GM12878 (cell line): ENCODE measurements around the gene THUMPD3. TPM values are rescaled to one million over a fixed set of nuclear protein-coding genes. Genes with fewer than 3 reads are reported as not detected.

ENCODE experiments used
- ATAC-seq: fragments of 200-7000 bp; cut with Tn5 transposase; 3 replicates; pipeline ENCODE4 v1.9.1; 2020; ENCODE audit warnings: mild to moderate bottlenecking, moderate library complexity
- BruUV-seq: library from RNA; stranded (reverse); fragments of 400-500 nt; replicated peaks from 2 replicates; lab custom pipeline; 2021; lab: Mats Ljungman, UMichigan
- CTCF ChIA-PET: fragments of 300-600 bp; sonication (Branson Sonifier 250); formaldehyde crosslinking; extraction: SDS; loops from one replicate; lab custom pipeline; 2021; ENCODE audit warnings: inconsistent platforms; lab: Yijun Ruan, JAX
- POLR2A ChIA-PET: fragments of 350-600 bp; formaldehyde crosslinking; extraction: SDS; loops from one replicate; lab custom pipeline; 2021; ENCODE audit warnings: inconsistent platforms; lab: Charles Lee
- RAD21 ChIA-PET: fragments of 300-600 bp; sonication (Branson Sonifier 250); formaldehyde crosslinking; loops from one replicate; lab custom pipeline; 2023; ENCODE audit warnings: antibody characterized with exemption; ENCODE audit not compliant: unreplicated experiment; lab: Charles Lee
- SMC1A ChIA-PET: fragments of 300-600 bp; sonication (Branson Sonifier 250); formaldehyde crosslinking; loops from one replicate; lab custom pipeline; 2023; ENCODE audit not compliant: unreplicated experiment, uncharacterized antibody; lab: Charles Lee
- DNase-seq: peaks from one replicate; pipeline ENCODE4 v3.0.0-alpha.2; 2011; ENCODE audit warnings: low read depth, low spot score
- FAIRE-seq: peaks from 3 replicates; lab custom pipeline; 2011; peaks lifted over from hg19 to GRCh38; lab: Jason Lieb, UNC
- H2AFZ ChIP-seq: 2 replicates; pipeline ENCODE4 v1.6.0; 2011; ENCODE audit warnings: low read depth, low read length, control low read depth; ENCODE audit not compliant: control insufficient read depth
- H3K27ac ChIP-seq: 2 replicates; pipeline ENCODE4 v1.5.1; 2011; ENCODE audit warnings: control low read depth; ENCODE audit not compliant: control insufficient read depth, insufficient read depth
- H3K27me3 ChIP-seq, 2 experiments: replicated peaks in 1 of 2; 2 replicates each; pipeline versions ENCODE4 v1.6.0 to v1.6.1; 2011; ENCODE audit warnings: low read length in 1 of 2; ENCODE audit not compliant: control insufficient read depth in 2 of 2, insufficient read depth in 2 of 2
- H3K36me3 ChIP-seq, 2 experiments: 2 replicates each; pipeline ENCODE4 v1.5.1; 2011; ENCODE audit warnings: low read length in 1 of 2; ENCODE audit not compliant: control insufficient read depth in 2 of 2, insufficient read depth in 2 of 2
- H3K4me1 ChIP-seq: 2 replicates; pipeline ENCODE4 v1.6.1; 2011; ENCODE audit warnings: mild to moderate bottlenecking, low read length, moderate library complexity, mixed read lengths; ENCODE audit not compliant: control insufficient read depth, insufficient read depth
- H3K4me2 ChIP-seq: 2 replicates; pipeline ENCODE4 v1.6.0; 2011; ENCODE audit warnings: control low read depth; ENCODE audit not compliant: control insufficient read depth, insufficient read depth
- H3K4me3 ChIP-seq: fragments of 200-600 bp; sonication (generic); 2 replicates; pipeline ENCODE4 v1.5.1; 2016
- H3K79me2 ChIP-seq: 2 replicates; pipeline ENCODE4 v1.6.0; 2011; ENCODE audit warnings: low read length; ENCODE audit not compliant: control insufficient read depth, insufficient read depth
- H3K9ac ChIP-seq: 2 replicates; pipeline ENCODE4 v1.8.0; 2011; ENCODE audit warnings: low read length, control low read depth, mixed read lengths; ENCODE audit not compliant: control insufficient read depth, insufficient read depth
- H3K9me3 ChIP-seq: replicated peaks from 3 replicates; pipeline ENCODE4 v1.5.1; 2011; ENCODE audit warnings: mild to moderate bottlenecking, low read length; ENCODE audit not compliant: control insufficient read depth, insufficient read depth
- H4K20me1 ChIP-seq: 2 replicates; pipeline ENCODE4 v1.6.0; 2011; ENCODE audit not compliant: control insufficient read depth, insufficient read depth
- E2F4 ChIP-seq: IDR thresholded peaks from 2 replicates; pipeline ENCODE4 v1.6.1; 2012; ENCODE audit warnings: low read depth, low read length, improper control_type of control experiment
- EZH2 ChIP-seq: IDR thresholded peaks from 2 replicates; pipeline ENCODE4 v1.6.1; 2012; ENCODE audit warnings: low read depth, mild to moderate bottlenecking, control low read depth, inconsistent platforms, low read length, borderline replicate concordance; ENCODE audit not compliant: control insufficient read depth
- FOXK2 ChIP-seq: fragments of 450-650 bp; IDR thresholded peaks from 2 replicates; pipeline ENCODE4 v1.6.1; 2017; ENCODE audit warnings: mild to moderate bottlenecking, moderate library complexity
- GABPA ChIP-seq: IDR thresholded peaks from 2 replicates; pipeline ENCODE4 v1.6.1; 2014; ENCODE audit warnings: antibody characterized with exemption, low read depth, mild to moderate bottlenecking, inconsistent platforms
- IKZF2 ChIP-seq, 2 experiments: fragments of 450-650 bp; IDR thresholded peaks; 2 replicates each; pipeline ENCODE4 v1.6.1; 2017; ENCODE audit warnings: mild to moderate bottlenecking in 2 of 2, moderate library complexity in 2 of 2
- MYC ChIP-seq: IDR thresholded peaks from 2 replicates; pipeline ENCODE4 v1.6.1; 2011; ENCODE audit warnings: mild to moderate bottlenecking, low read length, moderate library complexity, inconsistent platforms; ENCODE audit not compliant: insufficient read depth, insufficient replicate concordance, insufficient read length, severe bottlenecking
- NFYB ChIP-seq: IDR thresholded peaks from 2 replicates; pipeline ENCODE4 v1.6.1; 2011; ENCODE audit warnings: low read depth, mild to moderate bottlenecking, low read length, improper control_type of control experiment, moderate library complexity; ENCODE audit not compliant: insufficient read depth
- NR2C2 ChIP-seq: IDR thresholded peaks from 2 replicates; pipeline ENCODE4 v1.6.1; 2011; ENCODE audit warnings: borderline replicate concordance, low read depth; ENCODE audit not compliant: control insufficient read depth, insufficient read length
- PML ChIP-seq: IDR thresholded peaks from 2 replicates; pipeline ENCODE4 v1.6.1; 2012; ENCODE audit warnings: low read length, inconsistent platforms
- SIX5 ChIP-seq: IDR thresholded peaks from 2 replicates; pipeline ENCODE4 v1.6.1; 2011; ENCODE audit warnings: mild to moderate bottlenecking, low read depth, low read length, moderate library complexity; ENCODE audit not compliant: severe bottlenecking
- SMAD5 ChIP-seq: IDR thresholded peaks from 2 replicates; pipeline ENCODE4 v1.6.1; 2016; ENCODE audit warnings: antibody characterized with exemption, low read depth
- TCF12 ChIP-seq: IDR thresholded peaks from 2 replicates; pipeline ENCODE4 v1.6.1; 2011; ENCODE audit warnings: low read depth, mild to moderate bottlenecking, low read length
- ZNF384 ChIP-seq: IDR thresholded peaks from 2 replicates; pipeline ENCODE4 v1.6.1; 2012; ENCODE audit warnings: low read depth, mild to moderate bottlenecking, low read length, improper control_type of control experiment, borderline replicate concordance
- WGBS: methylation state at CpG from one replicate; pipeline ENCODE4 v1.1.6; 2016; ENCODE audit warnings: low lambda C conversion rate; ENCODE audit not compliant: insufficient replicate concordance, insufficient coverage; ENCODE audit errors: missing lambda C conversion rate; 5-methylcytosine and 5-hydroxymethylcytosine counted together
- in situ Hi-C: fragments of 300-500 bp; cut with MboI; formaldehyde crosslinking; loops from 9 replicates; pipeline ENCODE4 v1.14.3; 2018; ENCODE audit warnings: mixed read lengths
- intact Hi-C: fragments of 100-400 bp; cut with micrococcal nuclease; formaldehyde crosslinking; loops from one replicate; pipeline ENCODE4 v1.14.2; 2022; ENCODE audit not compliant: unreplicated experiment
- polyA plus RNA-seq, 11 experiments: library from polyadenylated mRNA; depleted of rRNA in 4 of 11; unstranded in 6 of 11; stranded (reverse) in 5 of 11; fragments of >200 nt; fragmentation: Nextera tagmentation in 4 of 11; fragmentation: Illumina TruSeq in 1 of 11; extraction: Ambion mirVana in 4 of 11; extraction: Trizol in 1 of 11; gene quantifications; 1 replicate in 1 of 11; 2 replicates in 10 of 11; pipeline versions ENCODE4 v1.2.1 to v1.2.3, GENCODE V29; 2011 to 2016; ENCODE audit warnings: inconsistent platforms in 2 of 11, missing spikeins in 2 of 11, low read depth in 1 of 11
- total RNA-seq, 4 experiments: library from RNA; depleted of rRNA in 3 of 4; stranded (reverse); fragments of >200 nt in 3 of 4; fragmentation: Illumina TruSeq in 1 of 4; extraction: Trizol in 1 of 4; gene quantifications; 2 replicates each; pipeline versions ENCODE4 v1.2.1 to v1.2.3, GENCODE V29; 2013 to 2021

THUMPD3 gene
- total and polyA plus RNA-seq, 10 of the 15 experiments (the other 5 are each of a cell fraction or from before 2014, with no cell fraction given) = 28.7 to 47.4 (median 41.8) TPM

DNA sequence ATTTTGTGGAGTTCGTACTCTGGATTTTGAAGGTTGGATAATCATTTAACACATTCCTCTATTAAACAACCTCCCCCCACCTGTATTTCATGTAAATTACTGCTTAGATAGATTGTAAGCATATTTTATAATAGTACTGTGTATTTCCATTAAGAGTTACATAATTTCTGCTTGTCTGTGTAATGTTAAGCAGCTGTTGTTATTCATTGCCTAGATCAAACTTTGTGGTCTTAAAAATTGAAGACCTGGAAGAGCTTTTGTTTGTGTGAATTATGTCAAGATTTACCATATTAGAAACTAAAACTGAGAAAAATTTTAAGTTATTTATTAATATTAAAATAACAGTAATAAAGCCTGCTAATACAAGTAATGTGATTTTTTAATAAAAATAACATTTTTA, 45.7 kb downstream of the THUMPD3 start:
- CTCF ChIA-PET = interaction anchor here (0.6 to 2.1 kb wide), 3 partner anchors 9 to 380 kb away, joined by 3 to 8 read pairs (median 3); partner anchors contain the start of gene THUMPD3
- SMC1A ChIA-PET = interaction anchor here (1.3 to 2.5 kb wide), 4 partner anchors 9 to 322 kb away, joined by 3 to 7 read pairs (median 6); partner anchors contain the start of gene BRPF1

More for the DNA sequence above, 45.7 kb downstream of the THUMPD3 start:
- FAIRE-seq = no peak
- POLR2A ChIA-PET = interaction anchor here (1.4 to 2.1 kb wide), 2 partner anchors 9 to 13 kb away, joined by 7 to 8 read pairs; no protein-coding TSS in a partner anchor
- Histone ChIP-seq H3K27ac (no peak overlapping the region), H3K4me3 (no peak overlapping the region), H2AFZ (no peak overlapping the region), H3K4me2 (no peak overlapping the region), H3K4me1 (peaks cover 9% of the 10 kb centered on the region; the same call in 1 of the 2 replicates), H3K36me3 (peaks cover 0 to 5% of the 10 kb centered on the region in 2 experiments; a peak in 1 of 4 replicates), H3K27me3 (no peaks in the 10 kb centered on the region), H3K79me2 (peaks cover 99% of the 10 kb centered on the region), H4K20me1 (peaks cover 9% of the 10 kb centered on the region), H3K9me3 (no peaks in the 10 kb centered on the region; the same call in 2 of the 3 replicates), H3K9ac (no peak overlapping the region)
- no peak for DNase-seq
- BruUV-seq = no TSS peak
- no peak for ATAC-seq
- intact Hi-C loops (no loop called here), in situ Hi-C loops (no loop called here)
- 97% methylated on average over 1 of the region's 1 CpG for WGBS
- no peak for TF ChIP-seq MYC
- TF ChIP-seq NFYB = no peak
- TF ChIP-seq ZNF384 = no peak
- TF ChIP-seq TCF12 = no peak
- no peak for TF ChIP-seq E2F4
- no peak for TF ChIP-seq SIX5
- no peak for TF ChIP-seq FOXK2
- TF ChIP-seq EZH2 = no peak
- no peak for TF ChIP-seq PML
- TF ChIP-seq IKZF2 (IDR thresholded peaks at IDR 0.05) = no peak
- no peak for TF ChIP-seq NR2C2
- no peak for TF ChIP-seq SMAD5
- no peak for TF ChIP-seq GABPA
- RAD21 ChIA-PET = no interaction called here
